Glutamatergic neuron (in vitro differentiated cells): ENCODE data around the gene AKAP12. TPM values are rescaled to one million over a fixed set of nuclear protein-coding genes. Genes with fewer than 3 reads are reported as not detected.

Source experiments
- DNase-seq: peaks from one replicate; pipeline ENCODE4 v3.0.0; 2022
- H3K27ac Mint-ChIP-seq: one replicate; pipeline ENCODE4 v1.8.0; 2020; ENCODE audit warnings: mild to moderate bottlenecking, mixed read lengths, inconsistent platforms; ENCODE audit not compliant: unreplicated experiment
- H3K27me3 Mint-ChIP-seq: one replicate; pipeline ENCODE4 v1.8.0; 2020; ENCODE audit warnings: mild to moderate bottlenecking, moderate library complexity, mixed read lengths, inconsistent platforms; ENCODE audit not compliant: unreplicated experiment
- H3K36me3 Mint-ChIP-seq: one replicate; pipeline ENCODE4 v1.8.0; 2020; ENCODE audit warnings: mild to moderate bottlenecking, mixed read lengths, inconsistent platforms; ENCODE audit not compliant: unreplicated experiment
- H3K4me1 Mint-ChIP-seq: one replicate; pipeline ENCODE4 v1.8.0; 2020; ENCODE audit warnings: mild to moderate bottlenecking, low read depth, mixed read lengths, inconsistent platforms; ENCODE audit not compliant: unreplicated experiment
- H3K4me3 Mint-ChIP-seq: one replicate; pipeline ENCODE4 v1.8.0; 2020; ENCODE audit warnings: mild to moderate bottlenecking, mixed read lengths, inconsistent platforms; ENCODE audit not compliant: unreplicated experiment
- H3K9me3 Mint-ChIP-seq: one replicate; pipeline ENCODE4 v1.8.0; 2020; ENCODE audit warnings: mild to moderate bottlenecking, moderate library complexity, mixed read lengths, inconsistent platforms; ENCODE audit not compliant: unreplicated experiment
- CTCF ChIP-seq: fragments of 200-600 bp; sonication (generic); IDR thresholded peaks from one replicate; pipeline ENCODE4 v1.5.0; 2021; ENCODE audit not compliant: partially characterized antibody, unreplicated experiment
- long read RNA-seq: library from polyadenylated mRNA; unstranded; transcript quantifications from one replicate; pipeline ENCODE4 v2.0.0, GENCODE V29; 2020; ENCODE audit not compliant: unreplicated experiment
- total RNA-seq: library from RNA; stranded (reverse); fragmentation: NEBNext Ultra II Directional; extraction: Animal tissue kit (Norgen Biotek cat#: 25700); gene quantifications from one replicate; pipeline ENCODE4 v1.2.1, GENCODE V29; 2021; ENCODE audit not compliant: unreplicated experiment

The AKAP12 gene
- 240 TPM for total RNA-seq
- long read RNA-seq, partial matches to known transcripts = 83 of 92 reads
- long read RNA-seq, other reads (novel, unspliced or antisense) = 9 of 92 reads

GRCh38 chr6:151239603-151240035 is at the start of gene AKAP12:
Gene AKAP12 (plus strand): TSS chr6:151239967. CDS start chr6:151240563, 596 bp downstream.
- peak; percentile 67 for DNase-seq
- Mint-ChIP-seq H3K27me3 (peaks cover 15% of the 10 kb centered on the region), H3K4me3 (peak within 1 kb of the TSS; percentile 96), H3K9me3 (peaks cover 16% of the 10 kb centered on the region), H3K36me3 (peaks cover 6% of the 10 kb centered on the region), H3K27ac (peak within 1 kb of the TSS; percentile 99), H3K4me1 (peaks cover 28% of the 10 kb centered on the region)
- no peak for TF ChIP-seq CTCF

GRCh38 chr6:151191527-151191926 is 48.2 kb upstream of the AKAP12 start:
- H3K9me3 Mint-ChIP-seq = no peaks in the 10 kb centered on the region
- peaks cover 2% of the 10 kb centered on the region for H3K27me3 Mint-ChIP-seq
- no peak for DNase-seq
- peaks cover under 1% of the 10 kb centered on the region for H3K4me1 Mint-ChIP-seq
- H3K36me3 Mint-ChIP-seq = no peaks in the 10 kb centered on the region
- H3K27ac Mint-ChIP-seq = no peak overlapping the region
- TF ChIP-seq CTCF = no peak
- no peak overlapping the region for H3K4me3 Mint-ChIP-seq

- DNase-seq = no peak
- Mint-ChIP-seq H3K27me3 (peaks cover 1% of the 10 kb centered on the region), H3K36me3 (no peaks in the 10 kb centered on the region), H3K4me1 (peaks cover 3% of the 10 kb centered on the region), H3K9me3 (peaks cover 3% of the 10 kb centered on the region), H3K4me3 (no peak overlapping the region), H3K27ac (no peak overlapping the region)
- no peak for TF ChIP-seq CTCF
These were observed 43.2 kb upstream of the AKAP12 start for GRCh38 chr6:151196555-151196954.

- no peak overlapping the region for H3K27ac Mint-ChIP-seq
- H3K9me3 Mint-ChIP-seq = peaks cover 3% of the 10 kb centered on the region
These were observed 42.2 kb upstream of the AKAP12 start for GRCh38 chr6:151197556-151197955.

More at GRCh38 chr6:151197556-151197955, 42.2 kb upstream of the AKAP12 start:
- no peak for TF ChIP-seq CTCF
- Mint-ChIP-seq H3K4me1 (peaks cover 3% of the 10 kb centered on the region), H3K36me3 (no peaks in the 10 kb centered on the region), H3K27me3 (no peaks in the 10 kb centered on the region), H3K4me3 (no peak overlapping the region)
- DNase-seq = no peak
